ENCODE results near the gene MPPED1. TPM values are rescaled to one million over a fixed set of nuclear protein-coding genes. Genes with fewer than 3 reads are reported as not detected.

Gene MPPED1
- total RNA-seq, 4 donors from 2014 or later = not detected

- TF ChIP-seq CTCF (IDR thresholded peaks at IDR 0.05; ENCODE audit: low read depth) = no peak
These were observed 104.6 kb downstream of the MPPED1 start for GRCh38 chr22:43516386-43516785.

- TF ChIP-seq CTCF (IDR thresholded peaks at IDR 0.05; ENCODE audit: low read depth) = no peak
These were observed 105.3 kb downstream of the MPPED1 start for GRCh38 chr22:43516996-43517635.

- no peak for TF ChIP-seq CTCF (IDR thresholded peaks at IDR 0.05; ENCODE audit: low read depth)
These were observed 108.8 kb downstream of the MPPED1 start for GRCh38 chr22:43520632-43521039.

GRCh38 chr22:43521716-43522115 lies 109.9 kb downstream of the MPPED1 start:
- TF ChIP-seq CTCF (IDR thresholded peaks at IDR 0.05; ENCODE audit: low read depth) = no peak

GRCh38 chr22:43526117-43526655 lies 114.4 kb downstream of the MPPED1 start:
- no peak for TF ChIP-seq CTCF (IDR thresholded peaks at IDR 0.05; ENCODE audit: low read depth)

GRCh38 chr22:43526946-43527345 lies 115.1 kb downstream of the MPPED1 start:
- TF ChIP-seq CTCF (IDR thresholded peaks at IDR 0.05; ENCODE audit: low read depth) = no peak

- TF ChIP-seq CTCF (IDR thresholded peaks at IDR 0.05; ENCODE audit: low read depth) = no peak
These were observed 117.0 kb downstream of the MPPED1 start for GRCh38 chr22:43528601-43529360.
